H9 (cell line): Measurements from ENCODE around the gene ZNF8. TPM values are rescaled to one million over a fixed set of nuclear protein-coding genes. Genes with fewer than 3 reads are reported as not detected.

Experiments used
- DNase-seq: peaks from one replicate; pipeline ENCODE4 v3.0.0-alpha.2; 2017
- H2AFZ ChIP-seq: one replicate; pipeline ENCODE4 v1.6.1; 2013; ENCODE audit warnings: mild to moderate bottlenecking, low read length, control low read depth, moderate library complexity
- H2AK5ac ChIP-seq: 2 replicates; pipeline ENCODE4 v1.6.1; 2013; ENCODE audit warnings: low read length, control low read depth, mixed read lengths; ENCODE audit not compliant: insufficient read length
- H2BK120ac ChIP-seq: one replicate; pipeline ENCODE4 v1.6.1; 2013; ENCODE audit warnings: low read depth, mild to moderate bottlenecking, low read length, control low read depth, inconsistent platforms; ENCODE audit not compliant: poor library complexity, severe bottlenecking
- H2BK12ac ChIP-seq: 2 replicates; pipeline ENCODE4 v1.6.1; 2013; ENCODE audit warnings: low read length, control low read depth, mixed read lengths, low read depth; ENCODE audit not compliant: insufficient read length
- H2BK15ac ChIP-seq: 2 replicates; pipeline ENCODE4 v1.6.1; 2013; ENCODE audit warnings: low read depth, low read length, control low read depth
- H2BK20ac ChIP-seq: one replicate; pipeline ENCODE4 v1.6.1; 2013; ENCODE audit warnings: low read depth, mild to moderate bottlenecking, low read length, control low read depth, inconsistent platforms; ENCODE audit not compliant: poor library complexity, severe bottlenecking
- H2BK5ac ChIP-seq: 2 replicates; pipeline ENCODE4 v1.6.1; 2013; ENCODE audit warnings: low read length, control low read depth, mixed read lengths; ENCODE audit not compliant: insufficient read length
- H3K14ac ChIP-seq: 2 replicates; pipeline ENCODE4 v1.6.1; 2013; ENCODE audit warnings: low read length, control low read depth; ENCODE audit not compliant: insufficient read depth
- H3K18ac ChIP-seq: 2 replicates; pipeline ENCODE4 v1.6.1; 2013; ENCODE audit warnings: low read depth, mild to moderate bottlenecking, mixed read lengths, low read length, control low read depth; ENCODE audit not compliant: insufficient read length
- H3K23ac ChIP-seq: 2 replicates; pipeline ENCODE4 v1.6.1; 2013; ENCODE audit warnings: low read length, control low read depth, mixed read lengths, low read depth; ENCODE audit not compliant: insufficient read length
- H3K23me2 ChIP-seq: 2 replicates; pipeline ENCODE4 v1.6.1; 2013; ENCODE audit warnings: low read depth, mild to moderate bottlenecking, mixed read lengths, low read length, control low read depth; ENCODE audit not compliant: insufficient read length, poor library complexity, severe bottlenecking
- H3K27ac ChIP-seq: 2 replicates; pipeline ENCODE4 v1.5.1; 2013; ENCODE audit warnings: low read length, control low read depth, mixed read lengths, low read depth; ENCODE audit not compliant: insufficient read length
- H3K27me3 ChIP-seq: 2 replicates; pipeline ENCODE4 v1.6.1; 2013; ENCODE audit warnings: low read length, control low read depth, inconsistent platforms; ENCODE audit not compliant: insufficient read depth
- H3K4ac ChIP-seq: 2 replicates; pipeline ENCODE4 v1.6.1; 2013; ENCODE audit warnings: low read depth, mild to moderate bottlenecking, control low read depth, inconsistent platforms, low read length, moderate library complexity
- H3K4me1 ChIP-seq: 2 replicates; pipeline ENCODE4 v1.6.1; 2013; ENCODE audit warnings: low read length, control low read depth, inconsistent platforms; ENCODE audit not compliant: insufficient read depth
- H3K4me2 ChIP-seq: 2 replicates; pipeline ENCODE4 v1.6.1; 2013; ENCODE audit warnings: low read length, control low read depth, mixed read lengths; ENCODE audit not compliant: insufficient read length, insufficient read depth
- H3K56ac ChIP-seq: 2 replicates; pipeline ENCODE4 v1.6.1; 2013; ENCODE audit warnings: low read depth, mild to moderate bottlenecking, mixed read lengths, low read length, control low read depth; ENCODE audit not compliant: insufficient read length
- H3K79me1 ChIP-seq: 2 replicates; pipeline ENCODE4 v1.6.1; 2013; ENCODE audit warnings: low read depth, mild to moderate bottlenecking, moderate library complexity, low read length, control low read depth, inconsistent platforms; ENCODE audit not compliant: insufficient read depth, poor library complexity, severe bottlenecking
- H3K79me2 ChIP-seq: 2 replicates; pipeline ENCODE4 v1.6.1; 2013; ENCODE audit warnings: low read length, control low read depth, inconsistent platforms; ENCODE audit not compliant: insufficient read depth
- H3K9ac ChIP-seq: 2 replicates; pipeline ENCODE4 v1.6.1; 2013; ENCODE audit warnings: low read length, control low read depth, mixed read lengths; ENCODE audit not compliant: insufficient read length; ENCODE audit errors: extremely low read depth
- H3K9me3 ChIP-seq: one replicate; pipeline ENCODE4 v1.6.1; 2013; ENCODE audit warnings: low read depth, low read length, inconsistent platforms; ENCODE audit not compliant: control insufficient read depth
- H3T11ph ChIP-seq: one replicate; pipeline ENCODE4 v1.6.1; 2013; ENCODE audit warnings: mild to moderate bottlenecking, low read length, control low read depth, inconsistent platforms
- H4K20me1 ChIP-seq: one replicate; pipeline ENCODE4 v1.6.1; 2013; ENCODE audit not compliant: control insufficient read depth, insufficient read length, insufficient read depth
- H4K5ac ChIP-seq: 2 replicates; pipeline ENCODE4 v1.6.1; 2013; ENCODE audit warnings: low read depth, mild to moderate bottlenecking, mixed read lengths, low read length, control low read depth; ENCODE audit not compliant: insufficient read length
- H4K8ac ChIP-seq: replicated peaks from 2 replicates; pipeline ENCODE4 v1.6.1; 2013; ENCODE audit warnings: low read length, control low read depth, mixed read lengths, low read depth; ENCODE audit not compliant: insufficient read length
- H4K91ac ChIP-seq: 2 replicates; pipeline ENCODE4 v1.6.1; 2013; ENCODE audit warnings: low read depth, mild to moderate bottlenecking, moderate library complexity, mixed read lengths, low read length, control low read depth; ENCODE audit not compliant: insufficient read length
- H3K27ac Mint-ChIP-seq, 3 experiments: 2 replicates in 2 of 3; 3 replicates in 1 of 3; pipeline ENCODE4 v1.8.0; 2020 to 2021; ENCODE audit warnings: mixed read lengths in 3 of 3, mild to moderate bottlenecking in 1 of 3, moderate library complexity in 1 of 3
- H3K27me3 Mint-ChIP-seq: 2 replicates; pipeline ENCODE4 v1.8.0; 2021; ENCODE audit warnings: low read depth, mild to moderate bottlenecking, moderate library complexity, mixed read lengths
- H3K36me3 Mint-ChIP-seq, 3 experiments: 2 replicates in 2 of 3; 3 replicates in 1 of 3; pipeline ENCODE4 v1.8.0; 2020 to 2021; ENCODE audit warnings: low read depth in 3 of 3, mixed read lengths in 3 of 3; ENCODE audit not compliant: insufficient read depth in 1 of 3
- H3K4me1 Mint-ChIP-seq, 2 experiments: 2 replicates each; pipeline ENCODE4 v1.8.0; 2020; ENCODE audit warnings: mixed read lengths in 2 of 2
- H3K4me3 Mint-ChIP-seq, 2 experiments: 2 replicates in 1 of 2; 3 replicates in 1 of 2; pipeline ENCODE4 v1.8.0; 2020 to 2021; ENCODE audit warnings: mild to moderate bottlenecking in 2 of 2, mixed read lengths in 2 of 2, moderate library complexity in 1 of 2
- H3K9me3 Mint-ChIP-seq, 2 experiments: 2 replicates in 1 of 2; 3 replicates in 1 of 2; pipeline ENCODE4 v1.8.0; 2020; ENCODE audit warnings: mild to moderate bottlenecking in 2 of 2, mixed read lengths in 2 of 2, moderate library complexity in 1 of 2
- CTCF ChIP-seq: fragments of 200-600 bp; sonication (generic); conservative IDR thresholded peaks from 3 replicates; pipeline ENCODE4 v1.8.0; 2021; ENCODE audit warnings: antibody characterized with exemption, mild to moderate bottlenecking
- WGBS: extraction: QIAGEN DNeasy Blood & Tissue Kit; methylation state at CpG from one replicate; pipeline ENCODE4 v1.1.7; 2013; ENCODE audit warnings: missing lambda C conversion rate, low lambda C conversion rate, mixed read lengths; ENCODE audit not compliant: insufficient read length; ENCODE audit errors: extremely low coverage; 5-methylcytosine and 5-hydroxymethylcytosine counted together
- total RNA-seq: library from RNA; stranded (reverse); gene quantifications from 2 replicates; pipeline ENCODE4 v1.2.1, GENCODE V29; 2021

The ZNF8 gene
- total RNA-seq, 1 experiment from 2014 or later, result 17.3 TPM

GRCh38 chr19:58279925-58280316, 1.2 kb downstream of the ZNF8 start:
- no peak overlapping the region for H2BK120ac ChIP-seq
- peaks cover 22 to 26% of the 10 kb centered on the region in 2 experiments for H3K4me1 Mint-ChIP-seq
- no peak overlapping the region for H2AFZ ChIP-seq
- no peak overlapping the region; the same call in 1 of the 2 replicates for H2BK15ac ChIP-seq
- H4K20me1 ChIP-seq, result peaks cover 2% of the 10 kb centered on the region
- no peak overlapping the region for H3T11ph ChIP-seq
- no peaks in the 10 kb centered on the region for H3K27me3 Mint-ChIP-seq
- no peak overlapping the region for H3K56ac ChIP-seq
- peak overlapping the region; percentile 93 for H3K4me2 ChIP-seq
- H4K5ac ChIP-seq, result no peak overlapping the region
- H3K4me1 ChIP-seq, result peaks cover 9% of the 10 kb centered on the region; the same call in 1 of the 2 replicates
- H3K23me2 ChIP-seq, result peaks cover 5% of the 10 kb centered on the region
- peaks cover 32% of the 10 kb centered on the region for H3K79me2 ChIP-seq
- no peak overlapping the region for H3K27ac ChIP-seq
- no peak overlapping the region for H3K14ac ChIP-seq
- no peak overlapping the region for H4K91ac ChIP-seq
- no peak overlapping the region for H2BK5ac ChIP-seq
- no peak overlapping the region for H3K18ac ChIP-seq
- H3K36me3 Mint-ChIP-seq, result peaks cover 31 to 35% (median 31%) of the 10 kb centered on the region in 3 experiments
- no peak overlapping the region for H3K23ac ChIP-seq
- no peak overlapping the region for H4K8ac ChIP-seq
- no peak overlapping the region for H2BK12ac ChIP-seq
- H3K9me3 Mint-ChIP-seq, result peaks cover 0 to 3% of the 10 kb centered on the region in 2 experiments; a peak in 1 of 5 replicates
- H3K9ac ChIP-seq, result peak overlapping the region; percentile 91
- no peak overlapping the region for H2BK20ac ChIP-seq
- no peaks in the 10 kb centered on the region for H3K27me3 ChIP-seq
- DNase-seq, result no peak
- peaks cover 12% of the 10 kb centered on the region for H3K79me1 ChIP-seq
- peak overlapping the region; percentile 93 to 98 for H3K4me3 Mint-ChIP-seq
- no peak overlapping the region for H2AK5ac ChIP-seq
- H3K9me3 ChIP-seq, result no peaks in the 10 kb centered on the region
- no peak overlapping the region for H3K4ac ChIP-seq
- TF ChIP-seq CTCF, result no peak
- peak overlapping the region in 2 of 3 experiments; percentile 97 to 98; a peak in 3 of 7 replicates for H3K27ac Mint-ChIP-seq
- no CpG with 5 or more reads among the region's 4 CpGs for WGBS
